Measurements from ENCODE around the gene SYCN. TPM values are rescaled to one million over a fixed set of nuclear protein-coding genes. Genes with fewer than 3 reads are reported as not detected.

Gene SYCN
- total and polyA plus RNA-seq, 2 donors from 2014 or later = not detected

- H3K4me1 ChIP-seq (ENCODE audit: control insufficient read depth in 2 of 3, insufficient read depth in 2 of 3, low read depth in 1 of 3, low read length in 3 of 3) = peaks cover 0 to 22% (median 10%) of the 10 kb centered on the region in 3 donors
- no peak for FAIRE-seq
- H3K9ac ChIP-seq (ENCODE audit: low read length in 3 of 3) = no peak overlapping the region
- H3K4me3 ChIP-seq (ENCODE audit: low read length in 3 of 3) = no peak overlapping the region
- no peak for TF ChIP-seq CTCF (IDR thresholded peaks at IDR 0.05; ENCODE audit: borderline replicate concordance, extremely low read depth, insufficient read depth)
- DNase-seq = no peak
- peaks cover 0 to 6% (median 5%) of the 10 kb centered on the region in 3 donors for H3K36me3 ChIP-seq (ENCODE audit: control insufficient read depth in 2 of 3, insufficient read depth in 3 of 3, low read length in 3 of 3)
- no peaks in the 10 kb centered on the region for H3K9me3 ChIP-seq (ENCODE audit: control insufficient read depth in 2 of 3, insufficient read depth in 1 of 3, low read length in 3 of 3)
- H3K27ac ChIP-seq (ENCODE audit: low read depth in 2 of 2, low read length in 2 of 2) = no peak overlapping the region
- intact Hi-C loops (cut with DNase I) = no loop called here
- H3K27me3 ChIP-seq (ENCODE audit: control insufficient read depth, insufficient read depth, low read length) = no peaks in the 10 kb centered on the region
Measured at GRCh38 chr19:39169143-39169810, 34.8 kb downstream of the SYCN start.

DNA sequence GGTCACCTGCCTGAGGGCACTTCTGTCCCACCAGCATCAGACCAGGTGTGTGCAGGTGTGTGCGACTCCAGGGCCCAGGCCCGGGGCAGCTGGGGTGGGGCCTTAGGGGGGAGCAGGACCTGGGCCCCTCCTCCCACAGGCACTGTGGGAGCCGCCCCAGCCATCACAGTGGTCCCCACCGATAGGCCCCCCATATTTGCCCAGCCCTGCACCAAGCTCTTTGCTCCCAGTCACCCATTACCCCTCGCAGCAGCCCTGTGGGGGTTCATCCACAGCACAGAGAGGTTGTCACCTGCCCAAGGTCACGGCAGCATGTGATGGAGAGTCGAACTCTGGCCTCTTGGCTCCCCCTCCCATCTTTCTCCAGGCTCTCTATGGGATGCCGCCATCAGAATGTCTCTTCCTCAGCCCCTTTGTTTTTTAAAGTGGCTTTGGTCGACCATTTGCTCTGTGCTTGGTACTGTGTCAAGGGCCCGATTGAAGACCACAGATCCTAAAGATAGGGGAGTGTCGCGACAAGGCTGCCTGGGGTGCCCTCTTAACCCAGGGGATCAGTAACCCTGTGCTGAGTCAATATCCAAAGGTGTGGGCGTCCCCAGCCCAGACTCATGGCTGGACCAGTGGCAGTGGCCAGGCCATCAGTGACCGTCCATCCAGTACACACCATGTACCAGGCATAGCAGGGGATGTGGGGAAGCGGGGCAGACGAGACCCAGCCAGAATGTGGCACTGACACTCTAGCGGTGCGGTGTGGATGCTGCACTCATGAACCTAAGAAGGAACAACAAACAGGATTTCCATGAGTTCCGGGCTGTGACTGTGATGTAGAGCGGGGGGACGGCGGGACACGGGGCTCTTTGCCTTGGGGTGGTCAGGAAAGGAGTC, 35.6 kb downstream of the SYCN start:
- FAIRE-seq = no peak
- no peak for DNase-seq
- no peak for TF ChIP-seq CTCF (IDR thresholded peaks at IDR 0.05; ENCODE audit: borderline replicate concordance, extremely low read depth, insufficient read depth)
- Histone ChIP-seq H3K27me3 (ENCODE audit: control insufficient read depth, insufficient read depth, low read length) (no peaks in the 10 kb centered on the region), H3K4me3 (ENCODE audit: low read length in 3 of 3) (no peak overlapping the region), H3K36me3 (ENCODE audit: control insufficient read depth in 2 of 3, insufficient read depth in 3 of 3, low read length in 3 of 3) (peaks cover 0 to 6% (median 5%) of the 10 kb centered on the region in 3 donors), H3K9ac (ENCODE audit: low read length in 3 of 3) (peak overlapping the region in 1 of 3 donors; percentile 12), H3K9me3 (ENCODE audit: control insufficient read depth in 2 of 3, insufficient read depth in 1 of 3, low read length in 3 of 3) (no peaks in the 10 kb centered on the region), H3K27ac (ENCODE audit: low read depth in 2 of 2, low read length in 2 of 2) (peak overlapping the region; percentile 18 to 67), H3K4me1 (ENCODE audit: control insufficient read depth in 2 of 3, insufficient read depth in 2 of 3, low read depth in 1 of 3, low read length in 3 of 3) (peaks cover 0 to 24% (median 10%) of the 10 kb centered on the region in 3 donors)
- intact Hi-C loops (cut with DNase I) = no loop called here

- Histone ChIP-seq H3K4me3 (ENCODE audit: low read length in 3 of 3) (no peak overlapping the region), H3K4me1 (ENCODE audit: control insufficient read depth in 2 of 3, insufficient read depth in 2 of 3, low read depth in 1 of 3, low read length in 3 of 3) (peaks cover 0 to 31% (median 10%) of the 10 kb centered on the region in 3 donors)
- FAIRE-seq = no peak
Measured at GRCh38 chr19:39167461-39168257, 36.4 kb downstream of the SYCN start.

More at GRCh38 chr19:39167461-39168257, 36.4 kb downstream of the SYCN start:
- Histone ChIP-seq H3K27me3 (ENCODE audit: control insufficient read depth, insufficient read depth, low read length) (no peaks in the 10 kb centered on the region), H3K36me3 (ENCODE audit: control insufficient read depth in 2 of 3, insufficient read depth in 3 of 3, low read length in 3 of 3) (peaks cover 0 to 6% (median 5%) of the 10 kb centered on the region in 3 donors), H3K27ac (ENCODE audit: low read depth in 2 of 2, low read length in 2 of 2) (peak overlapping the region; percentile 83 to 87), H3K9ac (ENCODE audit: low read length in 3 of 3) (peak overlapping the region in 1 of 3 donors; percentile 19), H3K9me3 (ENCODE audit: control insufficient read depth in 2 of 3, insufficient read depth in 1 of 3, low read length in 3 of 3) (no peaks in the 10 kb centered on the region)
- peak; percentile 75 to 93 (median 80) for DNase-seq
- intact Hi-C loops (cut with DNase I) = no loop called here
- no peak for TF ChIP-seq CTCF (IDR thresholded peaks at IDR 0.05; ENCODE audit: borderline replicate concordance, extremely low read depth, insufficient read depth)

Measured in kidney (tissue), 14 donors.